Adipocyte (in vitro differentiated cells): ENCODE data around the gene ATG5.

ENCODE experiments used
- DNase-seq: peaks from one replicate; pipeline ENCODE4 v3.0.0-alpha.2; 2015; ENCODE audit warnings: low read depth
- H3K27me3 ChIP-seq: replicated peaks from 2 replicates; pipeline ENCODE4 v1.7.0; 2013; ENCODE audit warnings: mild to moderate bottlenecking, low read length, moderate library complexity; ENCODE audit not compliant: control insufficient read depth, insufficient read depth
- H3K36me3 ChIP-seq: 2 replicates; pipeline ENCODE4 v1.7.0; 2013; ENCODE audit warnings: low read length, mild to moderate bottlenecking, moderate library complexity; ENCODE audit not compliant: control insufficient read depth, insufficient read depth, severe bottlenecking
- H3K4me1 ChIP-seq: 2 replicates; pipeline ENCODE4 v1.7.0; 2013; ENCODE audit warnings: mild to moderate bottlenecking, low read length, moderate library complexity; ENCODE audit not compliant: control insufficient read depth, insufficient read depth
- H3K4me3 ChIP-seq: 2 replicates; pipeline ENCODE4 v1.7.0; 2013; ENCODE audit warnings: mild to moderate bottlenecking, low read length, moderate library complexity
- H3K9ac ChIP-seq: 2 replicates; pipeline ENCODE4 v1.7.0; 2013; ENCODE audit warnings: mild to moderate bottlenecking, low read length, moderate library complexity
- H3K9me3 ChIP-seq: 2 replicates; pipeline ENCODE4 v1.7.0; 2013; ENCODE audit warnings: mild to moderate bottlenecking, low read length, moderate library complexity; ENCODE audit not compliant: control insufficient read depth

The ATG5 gene

DNA sequence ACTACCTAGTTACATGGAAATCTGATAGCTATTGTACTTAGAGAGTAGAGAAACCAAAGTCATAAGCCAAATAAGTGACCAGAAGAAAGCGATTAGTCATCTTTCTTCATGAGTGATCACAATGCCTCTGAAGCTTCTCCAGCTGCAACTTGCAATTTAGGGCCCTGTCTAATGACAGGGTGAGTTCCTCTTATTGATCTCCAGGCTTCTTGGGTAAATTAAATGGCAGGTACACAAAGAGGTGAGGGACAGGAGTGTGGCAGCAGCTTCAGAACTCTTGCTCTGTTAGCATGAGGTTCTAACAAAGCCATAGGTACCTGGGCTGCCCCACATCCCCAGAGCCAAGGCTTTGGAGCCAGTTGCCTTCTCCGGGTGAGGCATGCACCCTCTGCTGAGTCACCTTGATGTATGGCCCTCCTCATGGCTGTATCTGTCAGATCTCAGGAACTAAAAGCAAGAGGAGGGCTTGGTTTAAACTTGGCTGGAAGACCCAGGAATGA lies 178.7 kb downstream of the ATG5 start:
- Histone ChIP-seq H3K9ac (no peak overlapping the region), H3K4me1 (peaks cover 6% of the 10 kb centered on the region), H3K36me3 (no peaks in the 10 kb centered on the region), H3K9me3 (no peaks in the 10 kb centered on the region), H3K4me3 (no peak overlapping the region), H3K27me3 (no peaks in the 10 kb centered on the region)
- peak; percentile 18 for DNase-seq

DNA sequence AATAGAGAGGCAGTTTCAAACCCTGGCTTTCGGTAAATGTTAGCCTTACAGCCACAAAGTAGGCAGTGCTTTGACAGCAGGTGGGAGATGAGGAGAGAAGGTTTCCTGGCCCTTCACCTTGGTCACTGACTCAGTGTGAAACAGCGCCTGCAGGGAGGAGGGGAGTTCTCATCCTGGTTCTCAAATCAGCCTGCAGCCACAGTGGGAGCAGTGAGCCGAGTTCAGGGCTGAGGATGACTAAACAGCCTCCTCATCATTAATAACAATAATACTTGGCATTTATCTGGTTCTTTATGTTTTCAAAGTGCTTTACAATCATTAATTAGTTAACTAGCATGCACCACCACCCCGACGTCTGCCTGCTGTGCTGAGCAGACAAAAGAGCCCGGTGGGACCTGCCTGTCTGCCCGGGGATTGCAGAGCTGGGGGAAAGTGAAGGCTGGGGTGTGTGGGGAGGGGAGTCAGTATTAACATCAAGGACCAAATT lies 179.8 kb downstream of the ATG5 start:
- Histone ChIP-seq H3K36me3 (no peaks in the 10 kb centered on the region), H3K9ac (no peak overlapping the region), H3K4me3 (no peak overlapping the region), H3K9me3 (no peaks in the 10 kb centered on the region), H3K4me1 (peaks cover 6% of the 10 kb centered on the region), H3K27me3 (no peaks in the 10 kb centered on the region)
- no peak for DNase-seq

DNA sequence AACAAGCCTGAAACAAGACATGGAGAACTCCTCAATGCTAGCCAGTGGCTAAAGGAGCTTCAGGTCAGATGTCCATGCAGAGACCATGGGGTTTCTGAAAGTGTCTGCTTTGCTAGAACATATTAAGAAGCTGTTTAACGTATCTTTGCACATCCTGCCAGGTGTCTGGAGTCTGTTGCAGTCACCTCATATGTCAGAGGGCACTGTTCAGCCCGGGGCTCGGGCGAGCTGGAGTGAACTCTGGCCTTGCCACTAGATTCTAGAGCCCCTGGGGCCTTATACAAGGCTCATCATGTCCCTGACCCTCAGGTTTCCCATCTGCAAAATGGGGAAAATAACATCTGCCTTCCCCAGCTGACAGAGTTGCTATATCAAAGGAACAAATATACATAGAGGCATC lies 180.4 kb downstream of the ATG5 start:
- Histone ChIP-seq H3K9ac (no peak overlapping the region), H3K36me3 (no peaks in the 10 kb centered on the region), H3K9me3 (no peaks in the 10 kb centered on the region), H3K27me3 (no peaks in the 10 kb centered on the region), H3K4me3 (no peak overlapping the region), H3K4me1 (peaks cover 6% of the 10 kb centered on the region)
- DNase-seq: no peak

DNA sequence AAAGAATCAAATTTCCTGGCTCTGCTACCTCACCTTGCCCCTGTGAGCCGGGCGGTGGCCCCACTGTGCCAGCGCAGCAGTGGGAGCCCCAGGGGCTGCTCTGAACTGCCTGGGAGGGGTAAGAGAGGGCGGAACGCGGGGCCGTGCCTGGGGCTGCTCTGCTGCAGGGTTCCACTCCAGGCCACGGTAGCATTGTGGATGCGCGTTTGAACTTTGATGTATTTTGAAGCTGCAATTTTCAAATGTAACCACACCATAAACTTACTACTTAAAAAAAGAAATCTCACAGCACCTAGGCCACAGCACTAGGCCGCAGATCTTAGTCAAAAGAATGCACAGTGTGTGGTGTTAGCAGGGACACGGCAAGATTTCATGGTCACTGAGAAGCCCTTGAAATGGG lies 181.9 kb downstream of the ATG5 start:
- no peak overlapping the region for H3K9ac ChIP-seq
- no peaks in the 10 kb centered on the region for H3K27me3 ChIP-seq

DNA sequence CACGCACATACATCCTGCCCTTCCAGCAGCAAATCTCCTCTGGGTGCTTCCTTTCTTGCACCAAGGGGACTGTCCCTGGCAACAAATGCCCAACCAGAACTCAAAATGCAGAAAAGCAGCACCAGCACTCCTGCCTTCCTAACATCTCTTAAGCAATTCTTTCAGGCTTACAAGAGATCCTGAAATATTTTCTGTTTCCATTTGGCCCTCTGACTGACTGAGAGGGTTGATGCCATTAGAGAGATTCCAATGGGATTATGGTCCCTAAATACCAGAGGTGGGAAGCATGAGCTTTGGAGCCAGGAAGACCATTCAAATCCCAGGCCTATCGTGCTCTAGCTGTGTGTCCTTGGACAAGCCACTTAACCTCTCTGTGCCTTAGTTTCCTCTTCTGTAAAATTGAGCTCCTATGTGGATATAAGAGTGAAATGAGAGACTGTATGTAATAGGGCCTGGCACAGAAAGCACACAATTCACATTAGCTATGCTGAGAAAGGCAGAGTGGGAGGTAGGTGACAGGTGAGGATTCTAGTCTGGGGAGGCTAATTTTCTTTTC lies 182.6 kb downstream of the ATG5 start:
- H3K4me3 ChIP-seq: no peak overlapping the region
- H3K4me1 ChIP-seq: peaks cover 6% of the 10 kb centered on the region
- no peak overlapping the region for H3K9ac ChIP-seq
- no peaks in the 10 kb centered on the region for H3K9me3 ChIP-seq
- no peaks in the 10 kb centered on the region for H3K36me3 ChIP-seq
- peak; percentile 25 for DNase-seq
- no peaks in the 10 kb centered on the region for H3K27me3 ChIP-seq

More for the DNA sequence above, 181.9 kb downstream of the ATG5 start:
- no peaks in the 10 kb centered on the region for H3K9me3 ChIP-seq
- H3K36me3 ChIP-seq: no peaks in the 10 kb centered on the region
- peaks cover 6% of the 10 kb centered on the region for H3K4me1 ChIP-seq
- DNase-seq: no peak
- no peak overlapping the region for H3K4me3 ChIP-seq

DNA sequence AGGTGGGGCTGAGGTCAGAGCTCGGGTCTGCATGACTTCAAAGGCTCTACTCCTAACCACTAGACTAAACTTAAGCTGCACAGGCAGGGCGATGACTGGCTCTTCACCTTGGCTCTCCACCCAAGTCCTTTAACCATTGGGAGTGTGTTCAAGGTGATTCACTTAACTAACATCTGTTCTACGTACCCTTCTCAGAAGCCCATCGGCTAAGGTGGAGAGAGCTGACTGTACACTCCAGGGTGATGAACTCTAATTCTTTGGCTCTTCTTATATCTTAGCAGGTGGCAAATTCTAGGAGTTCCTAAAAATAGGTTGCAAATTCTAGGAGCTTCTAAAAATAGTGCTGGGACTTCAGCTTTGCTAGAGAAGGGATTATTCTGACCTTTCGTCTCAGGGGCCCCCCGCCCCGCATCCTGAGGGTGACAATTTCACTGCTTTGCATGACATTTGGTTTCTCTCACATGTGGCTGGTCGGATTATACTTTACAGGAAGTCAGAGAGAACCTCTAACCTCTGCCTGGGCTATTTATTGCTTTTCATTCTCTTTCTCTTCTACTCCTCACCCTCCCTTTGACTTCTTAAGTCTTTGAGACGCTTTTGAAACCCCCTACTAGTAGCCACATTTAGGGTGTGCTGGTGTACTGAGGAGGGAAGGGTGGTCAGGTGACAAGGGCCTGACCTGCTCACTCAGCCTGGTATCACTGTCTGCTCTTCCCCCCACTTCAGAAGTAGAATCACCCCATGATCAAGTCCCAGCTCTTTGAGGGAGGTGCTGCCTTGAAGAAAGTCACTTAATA lies 183.9 kb downstream of the ATG5 start:
- H3K9me3 ChIP-seq: no peaks in the 10 kb centered on the region
- H3K4me3 ChIP-seq: no peak overlapping the region
- H3K4me1 ChIP-seq: peaks cover 1% of the 10 kb centered on the region
- no peak overlapping the region for H3K9ac ChIP-seq
- no peak for DNase-seq
- no peaks in the 10 kb centered on the region for H3K27me3 ChIP-seq
- no peaks in the 10 kb centered on the region for H3K36me3 ChIP-seq

DNA sequence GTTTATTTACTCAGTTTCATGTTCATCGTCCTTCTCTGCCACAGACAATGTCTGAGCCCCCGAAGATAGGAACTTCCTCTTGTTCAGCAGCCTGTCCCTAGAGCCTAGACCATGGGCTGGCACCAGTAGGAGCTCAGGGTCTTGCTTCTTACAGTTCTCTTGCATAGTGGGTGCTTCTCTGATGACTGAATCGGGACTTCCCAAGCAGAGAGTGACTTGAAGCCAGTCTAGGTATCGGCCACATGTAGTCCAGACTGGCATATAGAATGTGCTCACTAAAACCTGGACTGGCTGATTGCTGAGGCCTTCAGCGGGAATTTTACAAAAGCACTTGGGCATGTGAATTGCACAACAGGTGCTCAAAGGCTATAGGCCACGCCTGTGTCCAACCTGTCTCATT lies 187.4 kb downstream of the ATG5 start:
- no peak for DNase-seq
- Histone ChIP-seq H3K9ac (no peak overlapping the region), H3K27me3 (no peaks in the 10 kb centered on the region), H3K4me1 (peaks cover 13% of the 10 kb centered on the region), H3K4me3 (no peak overlapping the region), H3K36me3 (no peaks in the 10 kb centered on the region), H3K9me3 (no peaks in the 10 kb centered on the region)

DNA sequence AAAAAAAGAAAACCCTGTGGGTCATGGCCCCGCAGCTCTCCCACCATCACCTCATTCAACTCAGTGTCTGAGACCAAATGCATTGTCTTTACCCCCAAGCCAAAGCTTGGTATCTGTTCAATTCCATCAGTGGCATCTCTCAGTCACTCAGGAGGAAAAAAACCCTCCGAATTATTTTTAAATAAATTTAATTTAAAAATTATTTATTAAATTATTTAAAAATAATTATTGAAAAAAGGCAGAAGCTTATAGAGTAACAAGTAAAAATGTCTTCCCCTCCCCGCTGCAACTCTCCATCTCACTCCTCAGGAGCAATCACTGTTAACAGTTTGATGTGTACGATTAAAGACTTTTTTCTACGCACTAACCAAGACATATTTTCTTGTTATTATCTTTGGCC lies 188.7 kb downstream of the ATG5 start:
- no peak overlapping the region for H3K9ac ChIP-seq
- no peaks in the 10 kb centered on the region for H3K9me3 ChIP-seq
- H3K4me1 ChIP-seq: peaks cover 13% of the 10 kb centered on the region
- H3K27me3 ChIP-seq: no peaks in the 10 kb centered on the region
- no peaks in the 10 kb centered on the region for H3K36me3 ChIP-seq
- no peak for DNase-seq
- no peak overlapping the region for H3K4me3 ChIP-seq

DNA sequence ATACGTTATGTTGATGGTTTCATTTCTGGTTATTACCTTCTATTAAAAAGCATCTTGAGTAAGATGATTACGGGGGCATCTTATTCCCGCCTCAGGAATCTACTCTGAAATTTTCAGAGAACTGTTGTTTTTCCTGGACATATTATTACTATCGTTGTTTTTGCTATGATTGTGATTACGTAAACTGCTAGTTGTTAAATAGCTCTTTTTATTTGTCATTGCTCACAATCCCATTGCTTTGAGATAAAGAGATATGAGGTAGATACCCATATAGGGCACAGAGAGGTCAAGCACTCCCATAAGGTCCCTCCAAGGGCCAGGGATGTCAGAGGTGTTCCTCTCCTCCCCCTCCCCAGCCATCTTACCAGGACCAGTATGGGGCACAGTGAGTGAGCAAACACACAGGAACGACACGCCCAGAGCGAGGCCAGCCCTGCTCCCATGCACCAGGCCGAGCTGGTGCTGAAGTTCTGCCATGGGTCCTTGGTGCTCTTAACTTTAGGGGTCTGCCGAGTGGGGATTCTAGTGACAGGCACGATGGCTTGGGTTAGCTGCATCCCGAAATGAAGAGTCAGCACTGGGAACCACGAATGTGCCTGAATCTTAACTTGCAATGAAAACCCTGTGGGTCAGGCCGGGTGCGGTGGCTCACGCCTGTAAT lies 189.5 kb downstream of the ATG5 start:
- Histone ChIP-seq H3K4me1 (peaks cover 13% of the 10 kb centered on the region), H3K27me3 (no peaks in the 10 kb centered on the region), H3K36me3 (no peaks in the 10 kb centered on the region), H3K9me3 (no peaks in the 10 kb centered on the region), H3K9ac (no peak overlapping the region), H3K4me3 (no peak overlapping the region)
- no peak for DNase-seq

DNA sequence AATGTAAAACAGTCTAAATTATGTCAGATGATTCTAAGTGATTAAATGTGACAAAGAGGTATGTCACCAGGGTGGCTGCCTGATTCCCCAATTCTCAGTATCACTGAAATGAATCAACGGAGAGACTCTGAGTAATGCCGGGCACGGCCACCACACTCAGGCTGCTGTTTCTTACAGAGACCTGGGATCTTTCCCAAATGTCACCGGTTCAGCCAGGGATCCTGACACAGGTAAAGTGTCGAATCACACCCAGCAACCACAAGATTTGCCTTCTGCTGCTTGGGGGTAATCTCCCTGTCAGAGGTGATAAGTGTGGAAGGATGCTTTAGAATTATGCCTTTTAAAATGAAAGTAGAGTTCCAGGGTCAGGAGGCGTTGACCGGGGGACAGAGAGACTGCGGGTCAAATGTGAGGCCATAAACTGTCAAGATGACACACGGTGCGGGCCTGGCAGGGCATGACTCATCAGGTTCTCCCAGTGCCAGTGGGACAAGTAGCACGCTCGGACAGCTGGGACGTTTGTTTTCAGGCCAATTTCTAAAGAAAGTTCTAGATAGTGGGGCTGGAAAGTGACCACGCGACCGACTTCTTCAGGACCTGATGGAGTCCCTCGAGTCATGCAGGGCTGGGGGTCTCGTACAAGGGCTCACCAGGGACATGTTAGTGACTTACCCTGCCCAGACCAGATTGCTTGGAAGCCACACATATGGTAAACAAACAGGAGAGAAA lies 190.5 kb downstream of the ATG5 start:
- H3K9ac ChIP-seq: no peak overlapping the region
- no peaks in the 10 kb centered on the region for H3K9me3 ChIP-seq
- DNase-seq: no peak
- peak overlapping the region; percentile 5 for H3K4me3 ChIP-seq
- H3K36me3 ChIP-seq: no peaks in the 10 kb centered on the region
- no peaks in the 10 kb centered on the region for H3K27me3 ChIP-seq
- peaks cover 18% of the 10 kb centered on the region for H3K4me1 ChIP-seq
